OCI-LY3 (cell line): ENCODE results near the gene C12orf75.

ENCODE experiments used
- CTCF ChIP-seq: fragments of 200-600, 300-600 bp; sonication (generic); IDR thresholded peaks from 2 replicates; pipeline ENCODE4 v1.5.1; 2014; ENCODE audit warnings: antibody characterized with exemption, low read length, low read depth
- EZH2phosphoT487 ChIP-seq: fragments of 200-600 bp; shearing (Covaris generic); IDR thresholded peaks from 2 replicates; pipeline ENCODE4 v1.6.1; 2018; ENCODE audit warnings: antibody characterized with exemption, mixed run types, low read depth

- no peak for TF ChIP-seq CTCF
- no peak for TF ChIP-seq EZH2phosphoT487
Measured at GRCh38 chr12:105317942-105318621, 12.4 kb upstream of the C12orf75 start.
